ENCODE results near the gene ATP2A1. TPM values are rescaled to one million over a fixed set of nuclear protein-coding genes. Genes with fewer than 3 reads are reported as not detected.

The ATP2A1 gene
- total and polyA plus RNA-seq, 2 of the 4 experiments (the other 2 are of a cell fraction): under 0.01 to 0.63 TPM

- Histone ChIP-seq H3K18ac (ENCODE audit: low read depth, low read length) (no peak overlapping the region), H2BK15ac (ENCODE audit: low read depth, low read length) (no peak overlapping the region), H2AFZ (replicated peaks; ENCODE audit: low read length, poor library complexity) (peak overlapping the region; percentile 67), H3K27ac (ENCODE audit: insufficient read depth, low read length) (no peak overlapping the region), H3K14ac (replicated peaks; ENCODE audit: low read depth, low read length) (no peak overlapping the region; the same call in 1 of the 2 replicates), H2AK9ac (replicated peaks; ENCODE audit: low read depth, low read length, poor library complexity) (peak overlapping the region; percentile 77), H3K9me3 (ENCODE audit: control insufficient read depth, insufficient read depth, low read length) (no peaks in the 10 kb centered on the region), H4K5ac (ENCODE audit: low read depth, low read length) (no peak overlapping the region), H3K9ac (ENCODE audit: low read depth, low read length) (no peak overlapping the region), H4K20me1 (ENCODE audit: insufficient read depth, low read length) (peaks cover 9% of the 10 kb centered on the region; the same call in 1 of the 2 replicates), H3K36me3 (ENCODE audit: control insufficient read depth, insufficient read depth, low read length) (peaks cover 8% of the 10 kb centered on the region; the same call in 1 of the 2 replicates), H3K4ac (ENCODE audit: low read depth, low read length) (no peak overlapping the region), H3K23ac (ENCODE audit: low read depth, low read length) (no peak overlapping the region), H3K56ac (ENCODE audit: extremely low read depth, insufficient read depth, low read length) (no peak overlapping the region), H4K91ac (ENCODE audit: insufficient read depth, low read depth, low read length) (no peak overlapping the region), H2BK120ac (ENCODE audit: low read depth, low read length) (no peak overlapping the region), H3K79me1 (ENCODE audit: low read depth in 1 of 2, low read length in 2 of 2) (peaks cover 0 to 13% of the 10 kb centered on the region in 2 experiments; a peak in 3 of 4 replicates), H3K4me1 (ENCODE audit: control insufficient read depth, insufficient read depth, low read length) (peaks cover 2% of the 10 kb centered on the region; the same call in 1 of the 2 replicates), H2AK5ac (ENCODE audit: low read depth, low read length) (no peak overlapping the region), H4K8ac (ENCODE audit: low read depth in 2 of 2, low read length in 2 of 2) (peak overlapping the region; percentile 18 to 70; a peak in 2 of 4 replicates), H3K9me1 (ENCODE audit: insufficient read depth, low read length) (peaks cover 7% of the 10 kb centered on the region), H2BK5ac (ENCODE audit: low read depth, low read length, poor library complexity, severe bottlenecking) (no peak overlapping the region), H3K4me3 (ENCODE audit: insufficient read depth, low read depth, low read length) (peak overlapping the region; percentile 98), H3K27me3 (ENCODE audit: control insufficient read depth, insufficient read depth, low read length) (no peaks in the 10 kb centered on the region), H3K4me2 (ENCODE audit: low read depth, low read length) (peak overlapping the region; percentile 81; the same call in 1 of the 2 replicates), H2BK20ac (ENCODE audit: low read depth, low read length) (no peak overlapping the region)
- no TSS peak for BruUV-seq (replicated peaks)
- DNase-seq: no peak
- 27% methylated on average over 7 of the region's 15 CpGs; no CpG with 5 or more reads in 1 of the 2 experiments for WGBS, 2 experiments (ENCODE audit: extremely low coverage in 2 of 2, insufficient read length in 1 of 2)
- no peak for TF ChIP-seq BHLHE40 (IDR thresholded peaks at IDR 0.05; ENCODE audit: low read depth, low read length)
- no peak for TF ChIP-seq RAD21 (IDR thresholded peaks at IDR 0.05; ENCODE audit: low read length)
- no peak for TF ChIP-seq MAFK (IDR thresholded peaks at IDR 0.05; ENCODE audit: low read depth, low read length)
- TF ChIP-seq MXI1 (IDR thresholded peaks at IDR 0.05; ENCODE audit: borderline replicate concordance, low read depth, low read length): no peak
- no peak for TF ChIP-seq POLR2A (IDR thresholded peaks at IDR 0.05; ENCODE audit: low read depth, low read length)
- no peak for TF ChIP-seq MAZ (IDR thresholded peaks at IDR 0.05; ENCODE audit: borderline replicate concordance, low read depth, low read length)
- TF ChIP-seq SMC3 (IDR thresholded peaks at IDR 0.05; ENCODE audit: low read depth, low read length): no peak
- no peak for TF ChIP-seq CHD1 (IDR thresholded peaks at IDR 0.05; ENCODE audit: low read depth, low read length)
- no peak for TF ChIP-seq FOS (IDR thresholded peaks at IDR 0.05; ENCODE audit: low read depth, low read length)
- CTCF ChIA-PET: no interaction called here
- intact Hi-C loops (cut with micrococcal nuclease): loop anchor here (2.0 kb wide), 1 partner anchor 20 kb away; no protein-coding TSS in a partner anchor
- no peak for ATAC-seq (ENCODE audit: low read depth)
- POLR2A ChIA-PET (ENCODE audit: unreplicated experiment): no interaction called here
- in situ Hi-C loops (cut with MboI; ENCODE audit: low sequenced_read_pairs): loop anchor here (5.0 kb wide), 1 partner anchor 47 kb away; the partner anchor contains the start of gene ATP2A1
- dilution Hi-C loops (cut with HindIII; ENCODE audit: low sequenced_read_pairs, unreplicated experiment): no loop called here
These were observed 46.1 kb downstream of the ATP2A1 start for GRCh38 chr16:28924399-28924761.
